ENCODE measurements around the gene ARHGAP22. TPM values are rescaled to one million over a fixed set of nuclear protein-coding genes. Genes with fewer than 3 reads are reported as not detected.

Gene ARHGAP22
- total RNA-seq, 1 donor from 2014 or later = 86.3 TPM

- no peak for DNase-seq (ENCODE audit: low read depth, low spot score)
These were observed 90.0 kb downstream of the ARHGAP22 start for GRCh38 chr10:48514916-48515315.

GRCh38 chr10:48514255-48514654 lies 90.6 kb downstream of the ARHGAP22 start:
- DNase-seq (ENCODE audit: low read depth, low spot score) = no peak

GRCh38 chr10:48512861-48513260 lies 92.0 kb downstream of the ARHGAP22 start:
- DNase-seq (ENCODE audit: low read depth, low spot score) = no peak

- DNase-seq (ENCODE audit: low read depth, low spot score) = no peak
These were observed 93.0 kb downstream of the ARHGAP22 start for GRCh38 chr10:48511875-48512231.

- no peak for DNase-seq (ENCODE audit: low read depth, low spot score)
These were observed 93.6 kb downstream of the ARHGAP22 start for GRCh38 chr10:48511066-48511874.

GRCh38 chr10:48509974-48510692 lies 94.7 kb downstream of the ARHGAP22 start:
- no peak for DNase-seq (ENCODE audit: low read depth, low spot score)

GRCh38 chr10:48508791-48509772 lies 95.8 kb downstream of the ARHGAP22 start:
- no peak for DNase-seq (ENCODE audit: low read depth, low spot score)

GRCh38 chr10:48507933-48508790 lies 96.7 kb downstream of the ARHGAP22 start:
- no peak for DNase-seq (ENCODE audit: low read depth, low spot score)

GRCh38 chr10:48507494-48507893 lies 97.4 kb downstream of the ARHGAP22 start:
- no peak for DNase-seq (ENCODE audit: low read depth, low spot score)

GRCh38 chr10:48506147-48506917 lies 98.5 kb downstream of the ARHGAP22 start:
- no peak for DNase-seq (ENCODE audit: low read depth, low spot score)

GRCh38 chr10:48505394-48506112 lies 99.3 kb downstream of the ARHGAP22 start:
- DNase-seq (ENCODE audit: low read depth, low spot score) = no peak

- DNase-seq (ENCODE audit: low read depth, low spot score) = no peak
These were observed 100.6 kb downstream of the ARHGAP22 start for GRCh38 chr10:48504141-48504885.

- no peak for DNase-seq (ENCODE audit: low read depth, low spot score)
These were observed 101.5 kb downstream of the ARHGAP22 start for GRCh38 chr10:48503293-48503911.

- no peak for DNase-seq (ENCODE audit: low read depth, low spot score)
These were observed 102.1 kb downstream of the ARHGAP22 start for GRCh38 chr10:48502791-48503190.

GRCh38 chr10:48501787-48502771 lies 102.8 kb downstream of the ARHGAP22 start:
- no peak for DNase-seq (ENCODE audit: low read depth, low spot score)

- DNase-seq (ENCODE audit: low read depth, low spot score) = no peak
These were observed 103.6 kb downstream of the ARHGAP22 start for GRCh38 chr10:48501226-48501625.

- DNase-seq (ENCODE audit: low read depth, low spot score) = no peak
These were observed 104.1 kb downstream of the ARHGAP22 start for GRCh38 chr10:48500771-48501170.

Measured in pulmonary artery endothelial cell (primary cell).